ENCODE results near the gene SERTAD2.

DNA sequence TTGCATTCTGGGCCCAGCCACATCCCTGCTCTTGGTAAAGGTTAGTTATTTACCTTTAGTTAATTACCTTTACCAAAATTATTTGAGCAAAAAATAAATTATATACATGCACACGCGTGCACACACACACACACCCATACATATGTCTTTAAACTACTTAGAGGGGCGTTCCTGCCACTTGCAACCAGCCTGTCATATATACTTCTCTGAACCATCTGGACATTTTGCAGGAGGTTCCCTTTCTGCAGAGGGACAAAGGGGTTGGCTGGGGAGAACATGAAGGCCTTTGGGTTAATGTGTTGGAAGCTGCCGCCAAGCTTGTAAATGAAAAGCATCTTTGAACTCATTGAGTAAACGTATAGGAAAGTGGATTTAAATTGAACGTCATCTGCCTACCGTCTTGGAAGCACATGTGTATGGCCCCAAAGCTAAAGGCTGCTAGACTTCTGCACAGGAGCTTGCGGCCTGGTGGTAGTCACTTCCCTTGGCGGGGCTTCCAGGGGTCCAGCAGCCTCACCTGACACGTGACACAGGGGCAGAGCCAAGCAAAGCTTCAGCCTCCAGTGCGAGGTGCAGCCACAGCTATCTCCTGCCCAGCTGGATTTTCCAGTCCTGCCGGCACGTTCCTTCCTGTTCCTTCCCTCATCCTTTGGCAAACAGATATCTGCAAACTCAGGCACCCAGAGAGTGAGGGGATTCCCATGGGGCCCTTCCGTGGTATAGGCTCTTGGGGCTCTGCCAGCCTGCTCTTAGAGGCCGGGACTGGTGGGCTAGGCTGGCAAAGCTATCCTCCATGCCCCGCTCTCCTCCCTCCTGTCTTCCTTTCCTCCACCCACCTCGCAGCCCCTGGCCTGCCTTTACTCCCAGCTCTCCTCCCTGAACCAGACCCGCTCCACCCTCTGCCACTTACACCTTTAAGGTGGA, 46.1 kb downstream of the SERTAD2 start:
- TF ChIP-seq, protein P1, sequence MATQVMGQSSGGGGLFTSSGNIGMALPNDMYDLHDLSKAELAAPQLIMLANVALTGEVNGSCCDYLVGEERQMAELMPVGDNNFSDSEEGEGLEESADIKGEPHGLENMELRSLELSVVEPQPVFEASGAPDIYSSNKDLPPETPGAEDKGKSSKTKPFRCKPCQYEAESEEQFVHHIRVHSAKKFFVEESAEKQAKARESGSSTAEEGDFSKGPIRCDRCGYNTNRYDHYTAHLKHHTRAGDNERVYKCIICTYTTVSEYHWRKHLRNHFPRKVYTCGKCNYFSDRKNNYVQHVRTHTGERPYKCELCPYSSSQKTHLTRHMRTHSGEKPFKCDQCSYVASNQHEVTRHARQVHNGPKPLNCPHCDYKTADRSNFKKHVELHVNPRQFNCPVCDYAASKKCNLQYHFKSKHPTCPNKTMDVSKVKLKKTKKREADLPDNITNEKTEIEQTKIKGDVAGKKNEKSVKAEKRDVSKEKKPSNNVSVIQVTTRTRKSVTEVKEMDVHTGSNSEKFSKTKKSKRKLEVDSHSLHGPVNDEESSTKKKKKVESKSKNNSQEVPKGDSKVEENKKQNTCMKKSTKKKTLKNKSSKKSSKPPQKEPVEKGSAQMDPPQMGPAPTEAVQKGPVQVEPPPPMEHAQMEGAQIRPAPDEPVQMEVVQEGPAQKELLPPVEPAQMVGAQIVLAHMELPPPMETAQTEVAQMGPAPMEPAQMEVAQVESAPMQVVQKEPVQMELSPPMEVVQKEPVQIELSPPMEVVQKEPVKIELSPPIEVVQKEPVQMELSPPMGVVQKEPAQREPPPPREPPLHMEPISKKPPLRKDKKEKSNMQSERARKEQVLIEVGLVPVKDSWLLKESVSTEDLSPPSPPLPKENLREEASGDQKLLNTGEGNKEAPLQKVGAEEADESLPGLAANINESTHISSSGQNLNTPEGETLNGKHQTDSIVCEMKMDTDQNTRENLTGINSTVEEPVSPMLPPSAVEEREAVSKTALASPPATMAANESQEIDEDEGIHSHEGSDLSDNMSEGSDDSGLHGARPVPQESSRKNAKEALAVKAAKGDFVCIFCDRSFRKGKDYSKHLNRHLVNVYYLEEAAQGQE (IDR thresholded peaks at IDR 0.05; ENCODE audit: insufficient read depth in 1 of 2, low read depth in 2 of 2, low read length in 2 of 2) = no peak
- TF ChIP-seq TAF1 (IDR thresholded peaks at IDR 0.05; ENCODE audit: borderline replicate concordance, insufficient read depth, low read length) (no peak), SIN3A (IDR thresholded peaks at IDR 0.05; ENCODE audit: borderline replicate concordance, insufficient read depth, low read length) (no peak), POLR2AphosphoS5 (IDR thresholded peaks at IDR 0.05; ENCODE audit: low read depth, low read length) (no peak), FOXP2 (optimal IDR thresholded peaks at IDR 0.05; ENCODE audit: borderline replicate concordance, extremely low read depth, extremely low read length, insufficient read depth) (no peak)

Measured in PFSK-1 (cell line).